ENCODE measurements around the gene ENO1. TPM values are rescaled to one million over a fixed set of nuclear protein-coding genes. Genes with fewer than 3 reads are reported as not detected.

Gene ENO1
- total RNA-seq, 3 donors from 2014 or later = 383 to 734 (median 494) TPM

GRCh38 chr1:8915446-8915845, 37.0 kb upstream of the ENO1 start:
- no peaks in the 10 kb centered on the region for H3K9me3 ChIP-seq
- ATAC-seq (no peak), DNase-seq (no peak)
- intact Hi-C loops (cut with DNase I, micrococcal nuclease) = loop anchor here in 1 of 2 donors (5.0 kb wide), 1 partner anchor 92 kb away; no protein-coding TSS in a partner anchor
- TF ChIP-seq, protein P1, sequence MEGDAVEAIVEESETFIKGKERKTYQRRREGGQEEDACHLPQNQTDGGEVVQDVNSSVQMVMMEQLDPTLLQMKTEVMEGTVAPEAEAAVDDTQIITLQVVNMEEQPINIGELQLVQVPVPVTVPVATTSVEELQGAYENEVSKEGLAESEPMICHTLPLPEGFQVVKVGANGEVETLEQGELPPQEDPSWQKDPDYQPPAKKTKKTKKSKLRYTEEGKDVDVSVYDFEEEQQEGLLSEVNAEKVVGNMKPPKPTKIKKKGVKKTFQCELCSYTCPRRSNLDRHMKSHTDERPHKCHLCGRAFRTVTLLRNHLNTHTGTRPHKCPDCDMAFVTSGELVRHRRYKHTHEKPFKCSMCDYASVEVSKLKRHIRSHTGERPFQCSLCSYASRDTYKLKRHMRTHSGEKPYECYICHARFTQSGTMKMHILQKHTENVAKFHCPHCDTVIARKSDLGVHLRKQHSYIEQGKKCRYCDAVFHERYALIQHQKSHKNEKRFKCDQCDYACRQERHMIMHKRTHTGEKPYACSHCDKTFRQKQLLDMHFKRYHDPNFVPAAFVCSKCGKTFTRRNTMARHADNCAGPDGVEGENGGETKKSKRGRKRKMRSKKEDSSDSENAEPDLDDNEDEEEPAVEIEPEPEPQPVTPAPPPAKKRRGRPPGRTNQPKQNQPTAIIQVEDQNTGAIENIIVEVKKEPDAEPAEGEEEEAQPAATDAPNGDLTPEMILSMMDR (IDR thresholded peaks at IDR 0.05) = no peak
- H3K4me1 ChIP-seq (ENCODE audit: low read depth) = no peaks in the 10 kb centered on the region
- no peaks in the 10 kb centered on the region for H3K36me3 ChIP-seq (ENCODE audit: low read depth)
- H3K4me3 ChIP-seq = no peak overlapping the region

- intact Hi-C loops (cut with DNase I, micrococcal nuclease) = no loop called here
- H3K36me3 ChIP-seq (ENCODE audit: low read depth) = no peaks in the 10 kb centered on the region
- no peak for ATAC-seq
These were observed 36.0 kb upstream of the ENO1 start for GRCh38 chr1:8914466-8914865.

DNA sequence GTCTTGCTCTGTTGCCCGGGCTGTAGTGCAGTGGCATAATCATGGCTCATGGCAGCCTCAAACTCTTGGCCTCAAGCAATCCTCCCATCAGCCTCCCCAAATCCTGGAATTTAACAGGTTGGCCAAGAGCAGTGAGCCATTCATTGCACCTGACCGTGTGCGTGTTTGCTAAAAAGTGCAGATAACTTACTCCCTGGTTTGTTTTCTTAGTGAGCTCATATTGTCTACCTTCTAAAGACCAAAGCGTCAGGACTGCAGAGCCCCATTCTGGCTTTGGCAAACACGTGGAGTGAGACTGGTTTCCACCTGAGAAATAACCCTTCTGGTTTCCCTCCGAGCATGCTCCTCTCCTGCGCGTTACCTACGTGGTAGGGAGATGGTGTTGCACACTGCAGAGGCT, 35.0 kb upstream of the ENO1 start:
- no peak overlapping the region for H3K4me3 ChIP-seq
- no peaks in the 10 kb centered on the region for H3K36me3 ChIP-seq (ENCODE audit: low read depth)
- H3K9me3 ChIP-seq = no peaks in the 10 kb centered on the region
- DNase-seq (no peak), ATAC-seq (no peak)
- H3K4me1 ChIP-seq (ENCODE audit: low read depth) = no peaks in the 10 kb centered on the region
- intact Hi-C loops (cut with DNase I, micrococcal nuclease) = no loop called here
- TF ChIP-seq, protein P1 (IDR thresholded peaks at IDR 0.05) = no peak

More at GRCh38 chr1:8914466-8914865, 36.0 kb upstream of the ENO1 start:
- H3K4me1 ChIP-seq (ENCODE audit: low read depth) = no peaks in the 10 kb centered on the region
- no peak for DNase-seq
- TF ChIP-seq, protein P1 (IDR thresholded peaks at IDR 0.05) = no peak
- no peaks in the 10 kb centered on the region for H3K9me3 ChIP-seq
- no peak overlapping the region for H3K4me3 ChIP-seq

DNA sequence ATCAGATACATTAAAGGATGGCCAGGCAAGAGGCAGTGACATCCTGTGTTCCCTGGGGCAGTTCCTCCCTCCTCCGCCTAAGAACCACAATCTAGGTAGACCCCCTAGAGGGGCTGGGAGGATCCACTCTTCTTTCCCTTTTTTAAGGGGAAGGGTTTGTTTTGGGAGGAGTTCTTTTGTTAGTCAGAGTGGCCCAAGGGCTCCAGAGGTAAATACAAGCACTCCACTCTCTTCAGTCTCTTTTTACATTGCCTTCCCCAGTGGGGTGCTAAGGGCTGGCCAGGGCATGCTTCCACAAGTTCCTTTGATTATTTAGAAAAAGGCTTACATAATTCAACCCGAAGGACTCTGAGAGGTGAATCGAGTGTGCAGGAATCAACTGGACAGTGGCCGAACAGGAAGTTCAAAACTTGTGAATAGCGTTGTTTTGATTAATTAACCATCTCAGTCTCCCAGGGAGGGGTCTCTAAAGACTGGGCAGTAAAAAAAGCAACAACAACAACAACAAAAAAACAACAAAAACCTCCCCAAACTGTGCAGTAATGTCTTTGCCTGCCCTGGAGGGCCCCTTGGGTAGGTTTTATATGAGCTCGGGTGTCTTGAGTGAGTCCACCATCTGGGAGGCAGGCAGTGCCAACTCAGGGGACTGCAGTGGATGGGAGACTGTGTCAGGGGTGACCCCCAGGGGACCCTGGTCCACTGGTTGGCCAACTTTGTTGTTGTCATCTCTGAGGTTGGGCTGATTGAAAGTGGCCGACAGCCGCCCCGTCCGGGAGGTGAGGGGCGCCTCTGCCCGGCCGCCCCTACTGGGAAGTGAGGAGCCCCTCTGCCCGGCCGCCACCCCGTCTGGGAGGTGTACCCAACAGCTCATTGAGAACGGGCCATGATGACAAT, 33.2 kb upstream of the ENO1 start:
- no peaks in the 10 kb centered on the region for H3K36me3 ChIP-seq (ENCODE audit: low read depth)
- no peaks in the 10 kb centered on the region for H3K4me1 ChIP-seq (ENCODE audit: low read depth)
- no peak for DNase-seq
- H3K4me3 ChIP-seq = no peak overlapping the region
- intact Hi-C loops (cut with DNase I, micrococcal nuclease) = no loop called here
- no peaks in the 10 kb centered on the region for H3K9me3 ChIP-seq
- TF ChIP-seq, protein P1 (IDR thresholded peaks at IDR 0.05) = no peak
- no peak for ATAC-seq

DNA sequence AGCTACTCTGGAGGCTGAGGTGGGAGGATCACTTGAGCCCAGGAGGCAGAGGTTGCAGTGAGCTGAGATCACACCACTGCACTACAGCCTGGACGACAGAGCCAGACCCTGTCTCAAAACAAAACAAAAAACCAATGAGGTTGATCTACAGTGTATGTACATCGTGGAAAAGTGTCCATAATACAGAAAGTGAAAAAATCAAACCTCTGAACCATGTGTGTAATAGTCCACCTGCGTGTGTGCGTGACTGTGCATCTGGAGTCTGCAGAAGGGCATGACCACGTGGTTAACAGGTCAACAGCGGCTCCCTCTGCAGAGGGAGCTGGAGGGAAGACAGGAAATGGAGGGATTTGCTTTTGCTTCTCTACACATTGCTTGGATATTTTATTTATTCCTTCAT, 32.4 kb upstream of the ENO1 start:
- Histone ChIP-seq H3K9me3 (no peaks in the 10 kb centered on the region), H3K4me3 (no peak overlapping the region), H3K36me3 (ENCODE audit: low read depth) (no peaks in the 10 kb centered on the region), H3K4me1 (ENCODE audit: low read depth) (no peaks in the 10 kb centered on the region)
- intact Hi-C loops (cut with DNase I, micrococcal nuclease) = no loop called here
- DNase-seq = no peak
- TF ChIP-seq, protein P1 (IDR thresholded peaks at IDR 0.05) = no peak
- no peak for ATAC-seq
